Measurements from ENCODE around the gene RMND1.
"Not testable (repeated sequence)": the region's sequence is repeated elsewhere in the genome, so short reads cannot be mapped to it uniquely, and the experiment has no call there.

The RMND1 gene

DNA sequence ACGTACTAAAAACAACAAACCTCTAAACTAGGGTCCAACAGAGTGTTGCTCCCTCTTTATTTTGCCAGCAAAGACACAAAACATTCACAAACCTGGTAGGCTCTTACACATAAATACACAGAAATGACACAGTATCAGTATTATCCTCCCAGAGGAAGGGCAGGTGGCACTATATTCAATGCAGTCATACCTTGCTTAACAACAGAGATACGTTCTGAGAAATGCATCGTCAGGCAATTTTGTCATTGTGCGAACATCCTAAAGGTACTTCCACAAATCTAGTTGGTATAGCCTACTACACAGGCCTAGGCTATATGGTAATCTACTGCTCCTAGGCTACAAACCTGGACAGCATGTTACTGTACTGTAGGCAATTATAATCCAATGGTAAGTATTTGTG, 70.2 kb downstream of the RMND1 start:
- no peak for DNase-seq

DNA sequence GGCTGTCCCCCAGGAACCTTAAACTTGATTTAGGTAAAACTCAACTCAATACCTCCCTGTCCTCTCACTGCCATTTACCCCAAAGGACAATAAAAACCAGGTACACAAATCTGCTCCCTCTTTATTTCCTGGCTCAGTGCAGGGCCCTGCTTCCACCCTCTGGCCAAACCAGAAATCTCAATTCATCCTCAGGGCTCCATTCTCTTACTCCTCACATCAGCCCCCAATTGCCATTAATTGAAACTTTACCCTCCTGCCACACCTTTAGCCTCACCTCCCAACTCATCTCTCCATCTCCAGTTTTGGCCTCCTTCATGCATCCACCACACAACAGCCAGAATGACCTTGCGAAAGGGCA, 71.1 kb downstream of the RMND1 start:
- DNase-seq = no peak

DNA sequence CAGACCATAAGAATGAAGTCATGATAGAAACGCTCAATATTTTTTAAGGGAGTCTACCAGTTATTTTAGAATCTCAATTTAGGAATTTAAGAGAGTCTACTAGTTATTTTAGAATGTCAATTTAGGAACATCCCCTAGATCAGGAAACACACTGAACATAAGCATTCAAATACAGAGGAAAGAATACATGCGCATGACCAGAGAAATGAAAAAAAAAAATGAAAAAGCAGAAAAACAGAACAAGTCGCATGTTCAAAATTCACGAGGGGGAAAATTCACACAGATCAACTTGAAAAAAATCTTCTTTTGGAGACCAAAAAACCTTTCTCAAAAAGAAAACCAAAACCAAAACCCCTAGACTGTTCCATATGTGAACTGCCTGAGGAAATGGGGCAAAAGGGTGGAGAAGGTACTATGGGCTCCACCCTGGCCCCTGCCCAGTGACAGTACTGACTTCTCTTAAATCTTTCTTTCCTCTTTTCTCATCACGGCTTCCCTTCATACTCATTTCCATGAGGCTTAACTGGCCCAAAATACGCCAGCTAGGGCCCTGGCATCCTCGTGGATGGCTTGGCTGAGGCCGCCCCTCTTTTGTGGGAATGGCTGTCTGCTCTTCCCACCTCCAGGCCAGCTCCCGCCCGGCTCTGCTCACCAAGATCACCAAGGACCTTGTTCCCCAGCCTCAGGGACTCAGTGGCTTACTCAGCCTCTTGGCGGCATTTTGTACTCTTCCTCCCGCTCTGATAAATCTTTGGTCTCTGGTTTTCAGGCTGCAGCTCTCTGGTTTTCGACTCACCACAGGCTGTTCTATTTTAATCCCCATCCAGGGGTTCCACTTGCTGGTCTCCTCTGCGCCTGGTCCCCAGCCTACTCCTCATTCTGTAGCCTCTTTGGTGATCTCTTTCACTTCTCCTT, 71.7 kb downstream of the RMND1 start:
- no peak for DNase-seq

DNA sequence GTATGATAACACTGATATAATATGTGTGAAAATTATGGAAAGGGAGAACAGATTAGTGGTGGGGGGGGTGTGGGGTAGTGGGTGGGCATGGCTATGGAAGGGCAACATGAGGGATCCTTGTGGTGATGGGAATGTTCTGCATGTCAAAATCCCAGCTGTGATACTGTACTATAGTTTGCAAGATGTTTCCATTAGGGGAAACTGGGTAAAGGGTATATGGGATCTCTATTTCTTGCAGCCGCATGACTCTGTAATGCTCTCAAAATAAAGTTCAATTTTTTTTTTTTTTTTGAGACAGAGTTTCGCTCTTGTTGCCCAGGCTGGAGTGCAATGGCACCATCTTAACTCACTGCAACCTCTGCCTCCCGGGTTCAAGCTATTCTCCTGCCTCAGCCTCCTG, 74.8 kb downstream of the RMND1 start:
- no peak for DNase-seq

DNA sequence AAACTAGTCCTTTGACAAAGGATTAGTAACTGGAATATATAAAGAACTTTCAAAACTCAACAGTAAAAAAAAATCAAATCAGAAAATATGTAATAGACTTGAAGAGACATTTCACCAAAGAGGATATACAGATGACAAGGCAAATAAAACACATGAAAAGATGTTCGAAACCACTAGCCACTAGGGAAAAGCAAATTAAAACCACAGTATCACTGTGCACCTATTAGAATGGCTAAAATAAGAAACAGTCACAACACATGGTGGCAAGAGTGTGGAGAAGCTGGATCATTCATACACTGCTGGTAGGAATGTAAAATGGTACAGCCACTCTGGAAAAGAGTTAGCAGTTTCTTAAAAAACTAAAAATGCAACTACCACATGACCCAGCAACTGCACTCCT, 75.5 kb downstream of the RMND1 start:
- no peak for DNase-seq

DNA sequence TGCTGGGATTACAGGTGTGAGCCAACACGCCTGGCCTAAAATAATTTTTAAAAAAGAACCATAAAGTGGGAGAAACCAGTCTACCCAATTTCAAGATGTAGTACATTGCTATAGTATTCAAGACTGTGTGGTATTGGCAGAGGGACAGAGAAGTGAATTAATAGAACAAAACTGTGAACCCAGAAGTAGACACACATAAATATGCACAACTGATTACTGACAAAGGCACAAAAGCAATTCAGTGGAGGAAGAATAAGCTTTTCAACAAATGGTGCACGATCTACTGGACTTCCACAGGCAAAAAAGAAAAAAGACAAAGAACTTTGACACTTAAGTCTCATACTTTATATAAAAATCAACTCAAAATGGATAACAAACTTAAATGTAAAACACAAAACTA, 76.1 kb downstream of the RMND1 start:
- DNase-seq = no peak

DNA sequence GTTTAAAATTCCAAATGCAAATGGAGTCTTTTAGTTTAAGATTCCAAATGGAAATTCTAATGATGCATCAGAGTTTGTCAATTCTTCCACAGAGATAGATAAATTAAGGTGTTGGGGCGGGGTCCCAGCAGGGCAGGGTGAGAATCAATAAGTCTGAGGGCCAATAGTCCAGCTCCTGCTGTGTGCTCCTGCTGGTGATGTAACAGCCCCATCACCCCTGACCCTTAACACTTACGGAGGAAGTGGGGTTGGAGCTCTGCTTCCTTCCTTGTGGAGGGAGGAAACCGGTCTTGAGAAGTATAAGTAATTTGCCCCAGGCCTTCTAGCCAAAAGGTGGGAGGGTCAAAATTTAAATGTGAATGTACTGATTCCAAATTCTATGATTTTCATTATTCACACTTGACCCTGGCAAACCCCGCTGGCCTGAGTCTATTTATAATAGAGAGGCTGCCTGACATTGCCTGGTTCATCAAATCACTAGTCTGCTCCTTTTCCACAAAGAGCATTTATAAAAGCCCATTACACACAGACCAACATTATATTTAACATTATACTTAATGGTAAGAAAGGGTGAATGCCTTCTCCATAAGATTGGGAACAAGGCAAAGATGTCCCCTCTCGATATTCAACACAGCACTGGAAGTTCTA, 77.8 kb downstream of the RMND1 start:
- DNase-seq = no peak

DNA sequence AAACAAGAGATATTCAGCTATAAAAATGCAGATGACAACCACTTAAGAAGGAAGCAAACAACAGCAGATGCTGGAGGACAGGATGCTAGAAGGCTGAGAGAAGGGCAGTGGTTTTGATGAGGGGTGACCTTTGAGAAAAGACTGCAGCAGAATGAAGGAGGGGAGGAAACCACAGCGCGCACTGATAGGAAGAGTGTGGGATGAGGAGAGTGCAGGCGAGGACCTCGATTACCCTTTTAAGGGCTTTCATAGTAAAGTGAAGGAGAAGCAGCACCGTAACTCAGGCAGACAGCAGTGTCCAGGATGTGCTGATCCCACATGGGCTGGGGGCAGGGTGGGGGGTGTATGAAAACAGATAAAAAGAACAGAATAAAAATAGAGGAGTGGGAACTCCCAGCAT, 79.8 kb downstream of the RMND1 start:
- DNase-seq = no peak

DNA sequence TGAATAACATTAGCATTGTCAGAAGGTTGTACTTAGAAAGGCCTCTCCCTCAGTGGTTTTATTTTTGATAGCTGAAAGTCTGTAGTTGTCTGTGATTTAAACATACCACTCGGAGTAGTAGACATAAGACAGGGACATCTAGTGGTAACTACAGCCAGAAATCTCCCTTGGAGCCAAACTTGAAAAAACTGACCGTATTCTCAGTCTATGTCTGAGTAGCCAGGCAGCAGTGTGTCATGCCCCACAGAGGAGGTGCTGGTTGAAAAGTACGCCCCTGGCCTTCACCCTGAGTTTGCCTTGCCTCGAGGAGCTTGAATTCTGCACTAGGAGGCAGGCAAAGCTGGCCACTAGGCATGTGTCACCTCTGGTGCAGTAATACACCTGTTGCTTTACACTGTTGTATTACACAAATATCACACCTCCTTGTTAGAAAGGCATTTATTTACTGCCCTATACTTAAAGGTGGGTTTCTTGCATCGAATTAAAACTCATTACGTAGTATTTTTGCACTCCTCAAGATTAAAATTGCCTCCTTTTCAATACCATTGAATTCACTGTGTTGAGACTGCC, 81.3 kb downstream of the RMND1 start:
- no peak for DNase-seq

DNA sequence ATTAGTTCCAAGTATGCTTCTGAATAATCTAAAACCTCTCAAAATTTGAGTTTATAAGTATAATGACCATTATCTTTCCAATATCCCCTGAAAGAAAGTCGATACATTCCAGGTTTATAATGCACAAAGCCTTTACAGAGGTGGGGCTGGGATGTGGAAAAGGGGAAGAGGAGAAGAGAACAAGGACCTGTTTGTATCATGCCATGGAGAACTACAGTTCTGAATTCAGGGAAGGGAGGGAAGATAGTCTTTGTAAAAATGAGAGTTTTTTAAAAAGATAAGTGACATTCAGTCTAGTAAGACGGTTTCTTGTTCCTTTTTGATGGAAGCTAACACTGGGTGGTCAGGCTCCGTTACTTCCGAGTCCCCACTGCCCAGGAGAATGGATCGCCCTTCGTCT, 86.7 kb downstream of the RMND1 start:
- no peak for DNase-seq

DNA sequence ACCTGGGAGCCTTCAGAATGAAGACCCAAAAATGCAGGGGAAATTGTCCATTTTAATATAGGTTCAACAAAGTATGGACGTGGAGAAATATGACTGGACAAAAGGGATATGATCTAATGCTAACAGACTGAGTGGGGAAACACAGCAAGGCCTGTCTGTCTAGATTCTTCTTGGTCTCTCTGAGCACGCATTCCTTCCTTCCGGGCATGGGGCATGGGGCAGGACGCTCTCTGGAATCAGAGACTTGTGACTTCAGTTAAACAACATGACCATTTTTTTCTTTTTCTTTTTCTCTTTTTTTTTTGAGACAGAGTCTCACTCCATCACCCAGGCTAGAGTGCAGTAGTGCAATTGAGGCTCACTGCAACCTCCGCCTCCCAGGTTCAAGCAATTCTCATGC, 92.4 kb downstream of the RMND1 start:
- DNase-seq = no peak

DNA sequence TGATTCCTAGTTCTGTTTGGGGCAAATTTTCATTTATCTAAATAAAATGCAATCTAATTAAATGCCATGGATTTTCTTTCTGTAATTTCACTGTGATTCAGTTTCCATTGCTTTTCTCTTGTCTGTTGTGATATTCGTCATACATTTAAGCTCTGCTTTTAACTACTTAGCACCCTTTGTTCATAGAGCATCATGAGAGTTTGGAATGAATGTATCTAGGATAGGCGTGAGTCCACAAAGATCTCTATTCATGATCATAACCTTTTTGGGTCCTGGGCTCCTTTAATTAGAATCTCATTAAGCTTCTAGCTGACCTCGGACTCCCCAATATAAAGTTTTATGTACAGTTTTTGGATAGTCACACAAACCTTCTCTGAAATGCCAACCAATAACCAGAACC, 93.5 kb downstream of the RMND1 start:
- DNase-seq = no peak

DNA sequence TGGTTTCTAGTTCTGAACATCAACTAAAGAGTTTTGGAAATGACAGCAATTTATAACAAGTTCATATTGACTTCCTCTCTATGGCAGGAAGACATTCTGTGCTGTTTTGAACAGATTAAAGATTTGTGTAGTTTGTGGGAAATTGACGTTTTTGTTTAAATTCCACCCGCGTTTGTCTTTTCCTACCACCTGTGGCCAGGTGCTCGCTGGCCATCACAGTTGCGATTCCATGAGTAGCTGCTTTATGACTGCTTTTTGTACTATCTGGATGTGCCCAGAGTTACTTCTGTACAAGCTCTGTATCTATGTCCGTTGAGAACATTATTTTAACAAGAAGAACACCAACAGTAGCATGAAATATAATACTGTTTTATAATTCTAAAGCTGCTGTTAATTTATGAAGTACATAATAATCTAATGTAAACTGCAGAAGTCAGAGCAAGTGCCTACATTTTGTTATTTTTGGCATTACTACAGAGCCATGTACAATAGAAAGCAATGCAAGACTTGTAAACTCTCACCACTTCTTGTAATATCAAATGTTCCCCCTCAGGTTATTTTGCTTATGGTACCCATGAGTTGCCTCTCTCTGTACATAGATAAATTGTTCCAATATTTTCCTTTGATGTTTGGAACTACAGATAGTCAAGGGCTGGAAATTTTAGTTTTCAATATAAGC, 94.0 kb downstream of the RMND1 start:
- DNase-seq = no peak

DNA sequence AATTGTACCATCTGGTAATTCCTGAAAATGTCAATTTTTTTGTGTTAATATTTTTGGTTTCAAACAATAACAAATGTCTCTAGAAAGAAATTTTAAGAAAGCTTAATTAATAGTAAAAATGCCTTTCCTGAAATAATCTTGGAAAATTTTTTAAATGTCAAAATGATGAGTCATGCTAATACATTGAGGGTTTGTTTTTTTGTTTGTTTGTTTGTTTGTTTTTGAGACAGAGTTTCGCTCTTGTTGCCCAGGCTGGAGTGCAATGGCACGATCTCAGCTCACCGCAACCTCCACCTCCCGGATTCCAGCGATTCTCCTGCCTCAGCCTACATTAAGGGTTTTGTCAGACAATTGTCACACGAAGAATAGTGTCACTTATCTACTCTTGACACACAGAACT, 94.9 kb downstream of the RMND1 start:
- DNase-seq = not testable (repeated sequence)
